Smooth muscle cell (in vitro differentiated cells): ENCODE results near the gene TALDO1. TPM values are rescaled to one million over a fixed set of nuclear protein-coding genes. Genes with fewer than 3 reads are reported as not detected.

Source experiments
- DNase-seq: peaks from one replicate; lab custom pipeline; 2025; ENCODE audit not compliant: unreplicated experiment; lab: John Stamatoyannopoulos, UW
- H2AFZ ChIP-seq: fragments of 200-600 bp; sonication (generic); 2 replicates; pipeline ENCODE4 v1.6.0; 2016; ENCODE audit warnings: antibody characterized with exemption, low read depth, mild to moderate bottlenecking
- H3F3A ChIP-seq: fragments of 200-600 bp; sonication (generic); 2 replicates; pipeline ENCODE4 v1.6.0; 2017; ENCODE audit warnings: antibody characterized with exemption, low read depth
- H3K27ac ChIP-seq: fragments of 200-600 bp; sonication (generic); 2 replicates; pipeline ENCODE4 v1.5.1; 2016; ENCODE audit warnings: low read depth, mild to moderate bottlenecking
- H3K27me3 ChIP-seq: fragments of 200-600 bp; sonication (generic); 2 replicates; pipeline ENCODE4 v1.6.1; 2016; ENCODE audit warnings: low read depth, mild to moderate bottlenecking
- H3K36me3 ChIP-seq: fragments of 200-600 bp; sonication (generic); 2 replicates; pipeline ENCODE4 v1.5.1; 2016; ENCODE audit warnings: low read depth
- H3K4me1 ChIP-seq: fragments of 200-600 bp; sonication (generic); 2 replicates; pipeline ENCODE4 v1.5.1; 2016; ENCODE audit warnings: low read depth
- H3K4me2 ChIP-seq: fragments of 200-600 bp; sonication (generic); 2 replicates; pipeline ENCODE4 v1.6.0; 2016; ENCODE audit warnings: mild to moderate bottlenecking
- H3K4me3 ChIP-seq: fragments of 200-600 bp; sonication (generic); 2 replicates; pipeline ENCODE4 v1.5.1; 2016; ENCODE audit warnings: mild to moderate bottlenecking
- H3K79me2 ChIP-seq: fragments of 200-600 bp; sonication (generic); 2 replicates; pipeline ENCODE4 v1.6.0; 2016; ENCODE audit warnings: low read depth, mild to moderate bottlenecking
- H3K9ac ChIP-seq: fragments of 200-600 bp; sonication (generic); 2 replicates; pipeline ENCODE4 v1.6.0; 2016; ENCODE audit warnings: low read depth
- H3K9me3 ChIP-seq: fragments of 200-600 bp; sonication (generic); replicated peaks from 2 replicates; pipeline ENCODE4 v1.5.1; 2016; ENCODE audit warnings: low read depth
- H4K20me1 ChIP-seq: fragments of 200-600 bp; sonication (generic); 2 replicates; pipeline ENCODE4 v1.6.0; 2016; ENCODE audit warnings: low read depth
- CTCF ChIP-seq: fragments of 200-600 bp; sonication (generic); IDR thresholded peaks from 2 replicates; pipeline ENCODE4 v1.5.1; 2017; ENCODE audit warnings: borderline replicate concordance, mild to moderate bottlenecking, antibody characterized with exemption; ENCODE audit not compliant: insufficient read depth, poor library complexity, severe bottlenecking
- WGBS: methylation state at CpG from one replicate; pipeline ENCODE4 v1.1.7; 2016; ENCODE audit warnings: low lambda C conversion rate; 5-methylcytosine and 5-hydroxymethylcytosine counted together
- polyA plus RNA-seq: library from polyadenylated mRNA; unstranded; fragments of >200 nt; fragmentation: Nextera tagmentation; extraction: Ambion mirVana; gene quantifications from 2 replicates; pipeline ENCODE4 v1.2.1, GENCODE V29; 2016
- total RNA-seq: library from RNA; depleted of rRNA; stranded (reverse); fragments of >200 nt; gene quantifications from 2 replicates; pipeline ENCODE4 v1.2.3, GENCODE V29; 2014

The TALDO1 gene
- total and polyA plus RNA-seq, 2 experiments from 2014 or later = 100 to 155 TPM

- TF ChIP-seq CTCF = no peak
- H3K9me3 ChIP-seq = no peaks in the 10 kb centered on the region
- H3F3A ChIP-seq = no peaks in the 10 kb centered on the region
- H3K36me3 ChIP-seq = no peaks in the 10 kb centered on the region
- no peaks in the 10 kb centered on the region for H3K79me2 ChIP-seq
- no peak for DNase-seq
- H3K27ac ChIP-seq = no peak overlapping the region
- H3K4me1 ChIP-seq = peaks cover 10% of the 10 kb centered on the region
- no peak overlapping the region for H2AFZ ChIP-seq
- H3K9ac ChIP-seq = no peak overlapping the region
- no peak overlapping the region for H3K4me2 ChIP-seq
- H3K4me3 ChIP-seq = no peak overlapping the region
- peaks cover 25% of the 10 kb centered on the region for H4K20me1 ChIP-seq
- 94% methylated on average over 11 of the region's 33 CpGs for WGBS
- H3K27me3 ChIP-seq = peaks cover 23% of the 10 kb centered on the region
Observed at GRCh38 chr11:721741-722345, 25.4 kb upstream of the TALDO1 start.

GRCh38 chr11:722346-722811, 24.9 kb upstream of the TALDO1 start:
- no peaks in the 10 kb centered on the region for H3K9me3 ChIP-seq
- H3K27me3 ChIP-seq = peaks cover 23% of the 10 kb centered on the region
- no peaks in the 10 kb centered on the region for H3K79me2 ChIP-seq
- H3K36me3 ChIP-seq = no peaks in the 10 kb centered on the region
- H3K9ac ChIP-seq = no peak overlapping the region
- TF ChIP-seq CTCF = no peak
- no peaks in the 10 kb centered on the region for H3F3A ChIP-seq
- H3K4me2 ChIP-seq = no peak overlapping the region
- H4K20me1 ChIP-seq = peaks cover 19% of the 10 kb centered on the region
- no peak overlapping the region for H3K27ac ChIP-seq
- no peak overlapping the region for H3K4me3 ChIP-seq
- WGBS = 98% methylated on average over 18 of the region's 20 CpGs
- no peak overlapping the region for H2AFZ ChIP-seq
- peaks cover 10% of the 10 kb centered on the region for H3K4me1 ChIP-seq
- no peak for DNase-seq

- TF ChIP-seq CTCF = peak; percentile 49
- H3K4me1 ChIP-seq = peaks cover 10% of the 10 kb centered on the region
Observed at GRCh38 chr11:723120-723883, 24.0 kb upstream of the TALDO1 start.

More at GRCh38 chr11:723120-723883, 24.0 kb upstream of the TALDO1 start:
- no peak overlapping the region for H3K4me3 ChIP-seq
- H3K36me3 ChIP-seq = no peaks in the 10 kb centered on the region
- H3K9me3 ChIP-seq = no peaks in the 10 kb centered on the region
- 76% methylated on average over 7 of the region's 8 CpGs for WGBS
- no peaks in the 10 kb centered on the region for H3K79me2 ChIP-seq
- no peak overlapping the region for H2AFZ ChIP-seq
- DNase-seq = no peak
- no peaks in the 10 kb centered on the region for H3F3A ChIP-seq
- H3K4me2 ChIP-seq = no peak overlapping the region
- H4K20me1 ChIP-seq = peaks cover 17% of the 10 kb centered on the region
- no peak overlapping the region for H3K9ac ChIP-seq
- H3K27me3 ChIP-seq = peaks cover 23% of the 10 kb centered on the region
- H3K27ac ChIP-seq = no peak overlapping the region
